Uterus (tissue), 4 donors: ENCODE data around the gene MTUS2. TPM values are rescaled to one million over a fixed set of nuclear protein-coding genes. Genes with fewer than 3 reads are reported as not detected.

Source experiments
- DNase-seq, 2 donors: peaks; one replicate each; pipeline ENCODE4 v3.0.0-alpha.2; 2019 to 2020
- H3K27ac ChIP-seq, 2 donors: fragments of 200-600 bp; sonication (generic); 1 replicate in 1 of 2; 2 replicates in 1 of 2; pipeline ENCODE4 v1.5.1; 2016 to 2018
- H3K27me3 ChIP-seq, 2 donors: fragments of 200-600 bp; sonication (generic); one replicate each; pipeline ENCODE4 v1.5.1; 2018 to 2019; ENCODE audit warnings: control low read depth in 1 of 2
- H3K36me3 ChIP-seq, 2 donors: fragments of 200-600 bp; sonication (generic); one replicate each; pipeline ENCODE4 v1.5.1; 2019; ENCODE audit warnings: control low read depth in 1 of 2
- H3K4me1 ChIP-seq, 2 donors: fragments of 200-600 bp; sonication (generic); one replicate each; pipeline ENCODE4 v1.5.1; 2018 to 2019; ENCODE audit warnings: control low read depth in 1 of 2
- H3K4me3 ChIP-seq, 2 donors: fragments of 200-600 bp; sonication (generic); 1 replicate in 1 of 2; 2 replicates in 1 of 2; pipeline ENCODE4 v1.5.1; 2018 to 2019; ENCODE audit warnings: mild to moderate bottlenecking in 1 of 2
- H3K9me3 ChIP-seq, 2 donors: fragments of 200-600 bp; sonication (generic); one replicate each; pipeline ENCODE4 v1.5.1; 2019; ENCODE audit warnings: control low read depth in 1 of 2
- CTCF ChIP-seq, 4 experiments: fragments of 200-600 bp in 2 of 4; fragments of 450-650 bp in 2 of 4; sonication (generic) in 2 of 4; IDR thresholded peaks; one replicate each; pipeline ENCODE4 v1.5.1; 2016 to 2019; ENCODE audit warnings: antibody characterized with exemption in 4 of 4, mild to moderate bottlenecking in 2 of 4, moderate library complexity in 1 of 4
- POLR2A ChIP-seq, 2 donors: fragments of 450-650 bp; IDR thresholded peaks; one replicate each; pipeline ENCODE4 v1.6.1; 2016; ENCODE audit warnings: antibody characterized with exemption in 2 of 2, mild to moderate bottlenecking in 1 of 2, moderate library complexity in 1 of 2
- intact Hi-C: fragments of 100-400 bp; cut with DNase I; formaldehyde crosslinking; loops from one replicate; pipeline ENCODE4 v1.15.1; 2023; ENCODE audit warnings: low total_unique reads
- small RNA-seq: library from RNA; depleted of rRNA; stranded (forward); fragments of <200 nt; gene quantifications from one replicate; pipeline ENCODE3, GENCODE V24; 2016
- total RNA-seq, 4 donors: library from RNA; depleted of rRNA in 3 of 4; stranded (reverse); fragments of >200 nt in 3 of 4; gene quantifications; one replicate each; pipeline versions ENCODE4 v1.1.0 to v1.2.4, GENCODE V29; 2014 to 2023
- donor health status: DM: yes; HTN: yes; CAD: no.

Gene MTUS2
- total RNA-seq, 4 donors from 2014 or later = 0.26 to 4.0 (median 3.6) TPM; not detected in 1

- no peak for DNase-seq
- TF ChIP-seq CTCF (IDR thresholded peaks at IDR 0.05) (no peak), POLR2A (IDR thresholded peaks at IDR 0.05) (no peak)
- intact Hi-C loops = no loop called here
- H3K27me3 ChIP-seq = no peaks in the 10 kb centered on the region
- H3K9me3 ChIP-seq = no peaks in the 10 kb centered on the region
- H3K36me3 ChIP-seq = no peaks in the 10 kb centered on the region
- H3K4me3 ChIP-seq = no peak overlapping the region
- no peaks in the 10 kb centered on the region for H3K4me1 ChIP-seq
- H3K27ac ChIP-seq = no peak overlapping the region
Measured at GRCh38 chr13:29547153-29547552, 727.0 kb downstream of the MTUS2 start.

- intact Hi-C loops = no loop called here
- Histone ChIP-seq H3K4me3 (no peak overlapping the region), H3K27ac (no peak overlapping the region), H3K4me1 (no peaks in the 10 kb centered on the region), H3K36me3 (no peaks in the 10 kb centered on the region), H3K9me3 (no peaks in the 10 kb centered on the region), H3K27me3 (no peaks in the 10 kb centered on the region)
- TF ChIP-seq CTCF (IDR thresholded peaks at IDR 0.05) (no peak), POLR2A (IDR thresholded peaks at IDR 0.05) (no peak)
- DNase-seq = no peak
Measured at GRCh38 chr13:29548722-29549121, 728.6 kb downstream of the MTUS2 start.

GRCh38 chr13:29550430-29550988, 730.4 kb downstream of the MTUS2 start:
- H3K4me3 ChIP-seq = no peak overlapping the region
- no peak for TF ChIP-seq POLR2A (IDR thresholded peaks at IDR 0.05)
- TF ChIP-seq CTCF (IDR thresholded peaks at IDR 0.05) = no peak
- H3K27me3 ChIP-seq = no peaks in the 10 kb centered on the region
- H3K36me3 ChIP-seq = no peaks in the 10 kb centered on the region
- no peaks in the 10 kb centered on the region for H3K9me3 ChIP-seq
- DNase-seq = no peak
- intact Hi-C loops = no loop called here
- H3K4me1 ChIP-seq = no peaks in the 10 kb centered on the region
- H3K27ac ChIP-seq = no peak overlapping the region

GRCh38 chr13:29551214-29551613, 731.1 kb downstream of the MTUS2 start:
- Histone ChIP-seq H3K4me1 (no peaks in the 10 kb centered on the region), H3K27me3 (no peaks in the 10 kb centered on the region), H3K4me3 (no peak overlapping the region), H3K36me3 (no peaks in the 10 kb centered on the region), H3K9me3 (no peaks in the 10 kb centered on the region), H3K27ac (no peak overlapping the region)
- no peak for DNase-seq
- TF ChIP-seq CTCF (IDR thresholded peaks at IDR 0.05) (no peak), POLR2A (IDR thresholded peaks at IDR 0.05) (no peak)
- intact Hi-C loops = no loop called here

Small RNAs within 50 kb of the gene (small RNA-seq; reads per million reads assigned to genes)
- not detected for gene AL359741.1

Other genes with a start within 250 kb of the MTUS2 start
- gene POMP, start 161.2 kb upstream of the MTUS2 start, total RNA-seq = 10 to 100 TPM in 3 of 4 donors, 1 to 10 TPM in 1; 3.8 to 39.5 (median 23.7) TPM
- gene SLC46A3, start 101.4 kb upstream of the MTUS2 start, total RNA-seq = 10 to 100 TPM in 1 of 4 donors, 1 to 10 TPM in 3; 2.3 to 12.1 (median 5.9) TPM